MM.1S (cell line): Measurements from ENCODE around the gene PRKCD.

Source experiments
- DNase-seq: peaks from one replicate; pipeline ENCODE4 v3.0.0-alpha.2; 2015
- H2AFZ ChIP-seq: fragments of 300-600 bp; sonication (generic); 2 replicates; pipeline ENCODE4 v1.6.0; 2016; ENCODE audit warnings: antibody characterized with exemption, low read length
- H3F3A ChIP-seq: fragments of 300-600 bp; sonication (generic); 2 replicates; pipeline ENCODE4 v1.6.1; 2016; ENCODE audit warnings: mild to moderate bottlenecking, antibody characterized with exemption, low read length, moderate library complexity, mixed read lengths; ENCODE audit not compliant: insufficient read depth
- H3K27ac ChIP-seq: fragments of 300-600 bp; sonication (generic); 2 replicates; pipeline ENCODE4 v1.5.1; 2016; ENCODE audit warnings: mild to moderate bottlenecking, low read length
- H3K27me3 ChIP-seq: fragments of 300-600 bp; sonication (generic); replicated peaks from 2 replicates; pipeline ENCODE4 v1.6.0; 2016; ENCODE audit warnings: low read length; ENCODE audit not compliant: insufficient read depth
- H3K36me3 ChIP-seq: fragments of 300-600 bp; sonication (generic); replicated peaks from 2 replicates; pipeline ENCODE4 v1.6.1; 2016; ENCODE audit warnings: mild to moderate bottlenecking, low read length, mixed read lengths; ENCODE audit not compliant: insufficient read depth
- H3K4me1 ChIP-seq: fragments of 300-600 bp; sonication (generic); 2 replicates; pipeline ENCODE4 v1.6.1; 2016; ENCODE audit warnings: low read length, mixed read lengths
- H3K4me2 ChIP-seq: fragments of 300-600 bp; sonication (generic); 2 replicates; pipeline ENCODE4 v1.6.0; 2016; ENCODE audit warnings: low read depth, low read length
- H3K4me3 ChIP-seq: fragments of 300-600 bp; sonication (generic); 2 replicates; pipeline ENCODE4 v1.5.1; 2016; ENCODE audit warnings: low read length, mixed read lengths
- H3K79me2 ChIP-seq: fragments of 300-600 bp; sonication (generic); 2 replicates; pipeline ENCODE4 v1.6.1; 2016; ENCODE audit warnings: mixed run types, low read length, mixed read lengths
- H3K9ac ChIP-seq: fragments of 300-600 bp; sonication (generic); 2 replicates; pipeline ENCODE4 v1.6.1; 2016; ENCODE audit warnings: low read length, mixed read lengths
- H3K9me2 ChIP-seq: fragments of 300-600 bp; sonication (generic); replicated peaks from 2 replicates; pipeline ENCODE4 v1.6.1; 2016; ENCODE audit warnings: mild to moderate bottlenecking, low read length, mixed read lengths; ENCODE audit not compliant: insufficient read depth
- H3K9me3 ChIP-seq: fragments of 300-600 bp; sonication (generic); replicated peaks from 2 replicates; pipeline ENCODE4 v1.6.1; 2016; ENCODE audit warnings: mild to moderate bottlenecking, low read length, mixed read lengths; ENCODE audit not compliant: insufficient read depth
- H4K20me1 ChIP-seq: fragments of 300-600 bp; sonication (generic); 2 replicates; pipeline ENCODE4 v1.6.1; 2016; ENCODE audit warnings: mild to moderate bottlenecking, low read length, moderate library complexity, mixed read lengths; ENCODE audit not compliant: insufficient read depth
- EZH2 ChIP-seq: fragments of 300-600 bp; sonication (generic); optimal IDR thresholded peaks from 2 replicates; pipeline ENCODE3; 2017; ENCODE audit warnings: low read depth, mild to moderate bottlenecking, antibody characterized with exemption, low read length, mixed read lengths
- EZH2phosphoT487 ChIP-seq: fragments of 300-600 bp; sonication (generic); IDR thresholded peaks from 2 replicates; pipeline ENCODE4 v1.6.1; 2018; ENCODE audit warnings: antibody characterized with exemption, low read length
- TF ChIP-seq, protein P1 (sequence below): fragments of 300-600 bp; sonication (generic); IDR thresholded peaks from 2 replicates; pipeline ENCODE4 v1.5.1; 2016; ENCODE audit warnings: antibody characterized with exemption, low read length, mixed read lengths

Gene PRKCD

GRCh38 chr3:53142986-53143385 lies 18.0 kb upstream of the PRKCD start:
- Histone ChIP-seq H3K79me2 (no peaks in the 10 kb centered on the region), H3K4me3 (no peak overlapping the region), H2AFZ (no peak overlapping the region), H3K4me1 (no peaks in the 10 kb centered on the region), H3K36me3 (no peaks in the 10 kb centered on the region), H3K9me3 (no peaks in the 10 kb centered on the region), H3K27ac (no peak overlapping the region), H3F3A (no peaks in the 10 kb centered on the region), H3K9ac (no peak overlapping the region), H3K27me3 (no peaks in the 10 kb centered on the region), H3K9me2 (no peaks in the 10 kb centered on the region), H4K20me1 (no peaks in the 10 kb centered on the region), H3K4me2 (no peak overlapping the region)
- DNase-seq: no peak
- TF ChIP-seq EZH2 (no peak), EZH2phosphoT487 (no peak)
- TF ChIP-seq, protein P1, sequence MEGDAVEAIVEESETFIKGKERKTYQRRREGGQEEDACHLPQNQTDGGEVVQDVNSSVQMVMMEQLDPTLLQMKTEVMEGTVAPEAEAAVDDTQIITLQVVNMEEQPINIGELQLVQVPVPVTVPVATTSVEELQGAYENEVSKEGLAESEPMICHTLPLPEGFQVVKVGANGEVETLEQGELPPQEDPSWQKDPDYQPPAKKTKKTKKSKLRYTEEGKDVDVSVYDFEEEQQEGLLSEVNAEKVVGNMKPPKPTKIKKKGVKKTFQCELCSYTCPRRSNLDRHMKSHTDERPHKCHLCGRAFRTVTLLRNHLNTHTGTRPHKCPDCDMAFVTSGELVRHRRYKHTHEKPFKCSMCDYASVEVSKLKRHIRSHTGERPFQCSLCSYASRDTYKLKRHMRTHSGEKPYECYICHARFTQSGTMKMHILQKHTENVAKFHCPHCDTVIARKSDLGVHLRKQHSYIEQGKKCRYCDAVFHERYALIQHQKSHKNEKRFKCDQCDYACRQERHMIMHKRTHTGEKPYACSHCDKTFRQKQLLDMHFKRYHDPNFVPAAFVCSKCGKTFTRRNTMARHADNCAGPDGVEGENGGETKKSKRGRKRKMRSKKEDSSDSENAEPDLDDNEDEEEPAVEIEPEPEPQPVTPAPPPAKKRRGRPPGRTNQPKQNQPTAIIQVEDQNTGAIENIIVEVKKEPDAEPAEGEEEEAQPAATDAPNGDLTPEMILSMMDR: no peak

DNA sequence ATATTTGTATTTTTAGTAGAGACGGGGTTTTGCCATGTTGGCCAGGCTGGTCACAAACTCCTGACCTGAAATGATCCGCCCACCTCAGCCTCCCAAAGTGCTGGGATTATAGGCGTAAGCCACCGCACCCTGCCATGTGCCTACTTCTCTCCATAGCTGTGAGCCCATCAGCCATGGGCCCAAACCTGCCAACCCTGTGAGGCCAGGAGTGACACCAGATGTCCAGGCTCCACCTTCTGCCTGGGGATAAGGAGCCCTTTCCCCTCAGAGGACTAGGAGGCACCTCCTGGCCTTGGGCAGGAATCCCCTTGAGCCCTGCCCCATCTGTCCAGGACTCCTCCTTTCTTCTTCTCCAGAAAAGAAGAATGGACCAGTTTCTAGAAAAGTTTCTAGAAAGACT lies 16.6 kb upstream of the PRKCD start:
- no peaks in the 10 kb centered on the region for H3K36me3 ChIP-seq
- no peaks in the 10 kb centered on the region for H3F3A ChIP-seq
- no peaks in the 10 kb centered on the region for H3K27me3 ChIP-seq
- H3K4me3 ChIP-seq: no peak overlapping the region
- no peak overlapping the region for H3K4me2 ChIP-seq
- H2AFZ ChIP-seq: no peak overlapping the region
- H3K9me3 ChIP-seq: no peaks in the 10 kb centered on the region
- TF ChIP-seq, protein P1: no peak
- TF ChIP-seq EZH2phosphoT487 (no peak), EZH2 (no peak)
- no peaks in the 10 kb centered on the region for H3K9me2 ChIP-seq
- H3K79me2 ChIP-seq: no peaks in the 10 kb centered on the region
- no peak for DNase-seq
- H3K4me1 ChIP-seq: no peaks in the 10 kb centered on the region
- H3K27ac ChIP-seq: no peak overlapping the region
- H4K20me1 ChIP-seq: no peaks in the 10 kb centered on the region
- no peak overlapping the region for H3K9ac ChIP-seq

- no peak for DNase-seq
- Histone ChIP-seq H4K20me1 (no peaks in the 10 kb centered on the region), H3K9ac (no peak overlapping the region), H3K9me2 (no peaks in the 10 kb centered on the region), H2AFZ (no peak overlapping the region), H3K27ac (no peak overlapping the region), H3K4me1 (no peaks in the 10 kb centered on the region), H3K36me3 (no peaks in the 10 kb centered on the region), H3K79me2 (no peaks in the 10 kb centered on the region), H3K4me3 (no peak overlapping the region), H3F3A (no peaks in the 10 kb centered on the region), H3K9me3 (no peaks in the 10 kb centered on the region), H3K4me2 (no peak overlapping the region), H3K27me3 (no peaks in the 10 kb centered on the region)
- TF ChIP-seq, protein P1: no peak
- TF ChIP-seq EZH2 (no peak), EZH2phosphoT487 (no peak)
Measured at GRCh38 chr3:53144862-53145712, 15.9 kb upstream of the PRKCD start.
